CD4-positive, alpha-beta T cell (primary cell): ENCODE data around the gene DOCK4. TPM values are rescaled to one million over a fixed set of nuclear protein-coding genes. Genes with fewer than 3 reads are reported as not detected.
"Not testable (repeated sequence)": the region's sequence is repeated elsewhere in the genome, so short reads cannot be mapped to it uniquely, and the experiment has no call there.

Experiments used
- ATAC-seq: fragments of 200-7000 bp; cut with Tn5 transposase; one replicate; pipeline ENCODE4 v1.10.0; 2022; ENCODE audit warnings: mild to moderate bottlenecking; ENCODE audit not compliant: poor library complexity
- CTCF ChIA-PET: fragments of 350-600 bp; sonication (Branson Sonifier 250); formaldehyde crosslinking; loops from one replicate; lab custom pipeline; 2021; ENCODE audit warnings: antibody characterized with exemption, inconsistent platforms; lab: Charles Lee
- POLR2A ChIA-PET: fragments of 350-600 bp; sonication (Branson Sonifier 250); formaldehyde crosslinking; loops from one replicate; lab custom pipeline; 2021; ENCODE audit warnings: antibody characterized with exemption, inconsistent platforms; lab: Charles Lee
- DNase-seq, 14 experiments: peaks; one replicate each; pipeline ENCODE4 v3.0.0-alpha.2; 2013 to 2020; ENCODE audit warnings: mixed read lengths in 2 of 14
- H3K27ac ChIP-seq, 2 donors: one replicate each; pipeline versions ENCODE4 v1.5.1 to v1.7.0; 2013; ENCODE audit warnings: low read length in 2 of 2, low read depth in 1 of 2, mild to moderate bottlenecking in 1 of 2
- H3K27me3 ChIP-seq, 2 experiments: 1 replicate in 1 of 2; 2 replicates in 1 of 2; pipeline versions ENCODE4 v1.6.1 to v1.7.0; 2013; ENCODE audit warnings: low read length in 2 of 2, control low read depth in 1 of 2, mild to moderate bottlenecking in 1 of 2, moderate library complexity in 1 of 2; ENCODE audit not compliant: insufficient read depth in 2 of 2, control insufficient read depth in 1 of 2
- H3K36me3 ChIP-seq: one replicate; pipeline ENCODE4 v1.6.1; 2013; ENCODE audit warnings: low read length, control low read depth; ENCODE audit not compliant: insufficient read depth
- H3K4me1 ChIP-seq: one replicate; pipeline ENCODE4 v1.6.1; 2013; ENCODE audit warnings: low read length, control low read depth; ENCODE audit not compliant: insufficient read depth
- H3K4me3 ChIP-seq: one replicate; pipeline ENCODE4 v1.5.1; 2013; ENCODE audit warnings: mild to moderate bottlenecking, low read length, moderate library complexity
- H3K9me3 ChIP-seq, 2 experiments: 1 replicate in 1 of 2; 2 replicates in 1 of 2; pipeline versions ENCODE4 v1.6.1 to v1.7.0; 2013; ENCODE audit warnings: low read length in 2 of 2, mild to moderate bottlenecking in 2 of 2, control low read depth in 1 of 2, moderate library complexity in 1 of 2; ENCODE audit not compliant: control insufficient read depth in 1 of 2, insufficient read depth in 1 of 2
- H3K27ac Mint-ChIP-seq: one replicate; pipeline ENCODE4 v1.8.0; 2020; ENCODE audit warnings: mixed read lengths
- H3K27me3 Mint-ChIP-seq: one replicate; pipeline ENCODE4 v1.8.0; 2021; ENCODE audit warnings: mixed read lengths
- H3K36me3 Mint-ChIP-seq: one replicate; pipeline ENCODE4 v1.8.0; 2021; ENCODE audit warnings: low read depth, mixed read lengths
- H3K4me1 Mint-ChIP-seq: one replicate; pipeline ENCODE4 v1.8.0; 2021; ENCODE audit warnings: low read depth, mixed read lengths
- H3K4me3 Mint-ChIP-seq: one replicate; pipeline ENCODE4 v1.8.0; 2020; ENCODE audit warnings: mild to moderate bottlenecking, mixed read lengths
- H3K9me3 Mint-ChIP-seq: one replicate; pipeline ENCODE4 v1.8.0; 2020; ENCODE audit warnings: mixed read lengths
- intact Hi-C, 2 experiments: fragments of 100-400 bp; cut with DNase I in 1 of 2; cut with micrococcal nuclease in 1 of 2; formaldehyde crosslinking; loops; one replicate each; pipeline versions ENCODE4 v1.15.1 to v1.9.0; 2023 to 2025; cut with DNase I, micrococcal nuclease
- total RNA-seq, 174 experiments: library from RNA in 2 of 174; stranded (reverse) in 2 of 174; gene quantifications; one replicate each; pipeline ENCODE4 v1.2.3 and lab custom pipeline; 2021 to 2026
- TF ChIP-seq, protein P1 (sequence below): fragments of 200-600 bp; IDR thresholded peaks from one replicate; pipeline ENCODE4 v1.8.0; 2022; ENCODE audit warnings: antibody characterized with exemption, mild to moderate bottlenecking

Gene DOCK4
- total RNA-seq, 2 experiments from 2014 or later: 0.31 to 0.38 TPM

DNA sequence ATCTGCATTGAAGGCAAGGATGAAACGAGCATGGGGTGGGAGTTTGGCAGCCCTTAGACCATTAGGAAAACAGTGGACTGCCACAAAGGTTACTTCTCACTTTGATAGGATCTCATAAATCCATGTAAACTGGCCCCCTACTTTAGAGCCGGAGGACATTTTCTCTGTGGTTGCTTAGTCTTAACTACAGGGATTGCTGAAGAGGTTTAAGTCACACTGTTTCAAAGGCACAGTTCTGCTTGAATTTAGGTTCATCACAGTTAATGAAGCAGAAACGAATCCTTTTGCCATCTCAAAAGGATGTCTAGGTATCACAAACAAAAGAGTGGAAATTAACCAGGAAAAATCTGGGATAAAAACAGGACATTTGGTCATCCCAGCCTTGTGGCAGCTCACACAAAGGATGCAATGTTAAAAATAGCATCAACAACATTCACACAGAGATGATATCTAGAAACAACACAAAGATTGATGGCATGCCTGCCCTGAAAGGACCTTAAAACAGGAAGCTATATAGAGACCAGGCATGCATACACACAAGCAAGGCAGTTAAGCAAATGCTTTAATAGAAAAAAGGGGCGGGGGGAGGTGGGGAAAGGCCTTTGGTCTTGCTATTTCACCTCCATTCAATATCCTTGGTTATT, 74.0 kb downstream of the DOCK4 start:
- DNase-seq: no peak
- Histone ChIP-seq H3K4me3 (no peak overlapping the region), H3K36me3 (no peaks in the 10 kb centered on the region), H3K4me1 (no peaks in the 10 kb centered on the region), H3K9me3 (no peaks in the 10 kb centered on the region), H3K27me3 (no peaks in the 10 kb centered on the region), H3K27ac (no peak overlapping the region)
- no peak overlapping the region for H3K4me3 Mint-ChIP-seq
- ATAC-seq: no peak
- TF ChIP-seq, protein P1, sequence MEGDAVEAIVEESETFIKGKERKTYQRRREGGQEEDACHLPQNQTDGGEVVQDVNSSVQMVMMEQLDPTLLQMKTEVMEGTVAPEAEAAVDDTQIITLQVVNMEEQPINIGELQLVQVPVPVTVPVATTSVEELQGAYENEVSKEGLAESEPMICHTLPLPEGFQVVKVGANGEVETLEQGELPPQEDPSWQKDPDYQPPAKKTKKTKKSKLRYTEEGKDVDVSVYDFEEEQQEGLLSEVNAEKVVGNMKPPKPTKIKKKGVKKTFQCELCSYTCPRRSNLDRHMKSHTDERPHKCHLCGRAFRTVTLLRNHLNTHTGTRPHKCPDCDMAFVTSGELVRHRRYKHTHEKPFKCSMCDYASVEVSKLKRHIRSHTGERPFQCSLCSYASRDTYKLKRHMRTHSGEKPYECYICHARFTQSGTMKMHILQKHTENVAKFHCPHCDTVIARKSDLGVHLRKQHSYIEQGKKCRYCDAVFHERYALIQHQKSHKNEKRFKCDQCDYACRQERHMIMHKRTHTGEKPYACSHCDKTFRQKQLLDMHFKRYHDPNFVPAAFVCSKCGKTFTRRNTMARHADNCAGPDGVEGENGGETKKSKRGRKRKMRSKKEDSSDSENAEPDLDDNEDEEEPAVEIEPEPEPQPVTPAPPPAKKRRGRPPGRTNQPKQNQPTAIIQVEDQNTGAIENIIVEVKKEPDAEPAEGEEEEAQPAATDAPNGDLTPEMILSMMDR: no peak
- no peaks in the 10 kb centered on the region for H3K36me3 Mint-ChIP-seq
- H3K4me1 Mint-ChIP-seq: no peaks in the 10 kb centered on the region
- POLR2A ChIA-PET: no interaction called here
- no peak overlapping the region for H3K27ac Mint-ChIP-seq
- H3K27me3 Mint-ChIP-seq: no peaks in the 10 kb centered on the region
- CTCF ChIA-PET: no interaction called here
- intact Hi-C loops: no loop called here
- no peaks in the 10 kb centered on the region for H3K9me3 Mint-ChIP-seq

DNA sequence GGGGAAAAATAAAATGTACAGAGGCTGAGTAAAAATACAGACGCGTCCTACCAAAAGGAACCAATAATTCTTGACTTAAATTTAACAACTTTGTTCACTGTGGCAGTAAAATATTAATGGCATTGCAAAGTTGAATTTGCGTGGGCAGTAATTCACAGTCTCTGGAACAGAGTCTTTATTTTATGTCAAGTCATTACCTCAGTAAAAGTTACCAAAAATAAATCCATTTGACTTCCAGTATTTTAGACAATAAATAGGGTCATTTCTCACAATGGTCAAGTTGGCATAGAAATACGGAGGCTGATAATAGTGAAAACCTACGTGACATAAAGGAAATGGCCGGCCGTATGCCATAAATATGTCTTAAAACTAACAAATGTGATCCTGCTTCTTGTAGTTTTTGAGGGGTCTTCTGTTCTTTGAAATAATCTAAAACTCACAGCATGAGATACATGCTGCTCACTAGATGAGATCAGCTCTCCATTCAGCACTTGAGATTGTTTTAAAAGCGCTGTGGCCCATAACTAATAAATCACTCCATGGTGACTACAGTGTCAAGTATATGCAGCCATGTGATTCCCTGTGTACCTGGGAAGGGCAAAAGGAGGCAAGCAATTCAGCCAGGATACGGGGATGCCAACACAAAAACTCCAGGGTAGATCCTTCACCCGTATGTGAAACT, 75.3 kb downstream of the DOCK4 start:
- no peaks in the 10 kb centered on the region for H3K9me3 Mint-ChIP-seq
- Histone ChIP-seq H3K9me3 (no peaks in the 10 kb centered on the region), H3K36me3 (no peaks in the 10 kb centered on the region), H3K27me3 (no peaks in the 10 kb centered on the region), H3K4me1 (no peaks in the 10 kb centered on the region), H3K4me3 (no peak overlapping the region), H3K27ac (no peak overlapping the region)
- H3K36me3 Mint-ChIP-seq: no peaks in the 10 kb centered on the region
- H3K4me1 Mint-ChIP-seq: no peaks in the 10 kb centered on the region
- intact Hi-C loops: no loop called here
- CTCF ChIA-PET: no interaction called here
- no peak overlapping the region for H3K4me3 Mint-ChIP-seq
- DNase-seq (no peak), ATAC-seq (no peak)
- no peaks in the 10 kb centered on the region for H3K27me3 Mint-ChIP-seq
- no peak overlapping the region for H3K27ac Mint-ChIP-seq
- TF ChIP-seq, protein P1: no peak
- POLR2A ChIA-PET: no interaction called here

DNA sequence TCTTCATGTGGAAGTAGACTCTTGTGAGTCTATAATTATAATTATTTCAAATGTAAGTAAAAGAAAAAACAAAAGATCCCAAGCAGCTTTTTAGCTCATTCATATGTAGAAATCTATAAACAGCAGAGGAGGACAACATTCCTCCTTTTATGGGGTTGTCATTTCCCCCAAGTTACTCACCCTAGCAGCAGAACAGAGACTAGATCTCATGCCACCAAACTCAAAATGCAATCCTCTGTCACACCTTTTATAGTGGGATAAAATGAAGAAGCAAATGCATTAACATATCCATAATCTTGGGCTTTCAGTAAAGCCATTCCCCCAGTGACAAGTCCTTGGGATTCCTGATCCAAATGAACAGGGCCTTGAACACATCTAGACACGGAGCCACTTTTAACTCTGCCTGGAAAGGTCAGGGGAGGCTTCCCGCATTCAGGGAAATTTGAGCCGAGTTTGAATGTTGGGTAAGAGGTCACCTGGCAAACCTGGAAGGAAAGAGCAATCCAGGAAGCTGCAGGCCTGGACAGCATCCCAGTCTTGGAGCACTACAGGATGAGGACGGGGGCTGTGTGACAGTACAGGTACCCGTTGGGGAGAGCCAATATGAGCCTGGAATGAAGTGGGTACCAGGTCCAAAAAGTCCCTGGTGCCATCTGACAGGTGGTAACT, 76.4 kb downstream of the DOCK4 start:
- H3K27me3 Mint-ChIP-seq: no peaks in the 10 kb centered on the region
- TF ChIP-seq, protein P1: no peak
- Histone ChIP-seq H3K9me3 (no peaks in the 10 kb centered on the region), H3K27ac (no peak overlapping the region), H3K27me3 (no peaks in the 10 kb centered on the region), H3K36me3 (no peaks in the 10 kb centered on the region), H3K4me1 (no peaks in the 10 kb centered on the region), H3K4me3 (no peak overlapping the region)
- ChIA-PET CTCF (no interaction called here), POLR2A (no interaction called here)
- H3K4me1 Mint-ChIP-seq: no peaks in the 10 kb centered on the region
- DNase-seq (no peak), ATAC-seq (no peak)
- no peaks in the 10 kb centered on the region for H3K9me3 Mint-ChIP-seq
- no peak overlapping the region for H3K27ac Mint-ChIP-seq
- no peaks in the 10 kb centered on the region for H3K36me3 Mint-ChIP-seq
- no peak overlapping the region for H3K4me3 Mint-ChIP-seq
- intact Hi-C loops: no loop called here

DNA sequence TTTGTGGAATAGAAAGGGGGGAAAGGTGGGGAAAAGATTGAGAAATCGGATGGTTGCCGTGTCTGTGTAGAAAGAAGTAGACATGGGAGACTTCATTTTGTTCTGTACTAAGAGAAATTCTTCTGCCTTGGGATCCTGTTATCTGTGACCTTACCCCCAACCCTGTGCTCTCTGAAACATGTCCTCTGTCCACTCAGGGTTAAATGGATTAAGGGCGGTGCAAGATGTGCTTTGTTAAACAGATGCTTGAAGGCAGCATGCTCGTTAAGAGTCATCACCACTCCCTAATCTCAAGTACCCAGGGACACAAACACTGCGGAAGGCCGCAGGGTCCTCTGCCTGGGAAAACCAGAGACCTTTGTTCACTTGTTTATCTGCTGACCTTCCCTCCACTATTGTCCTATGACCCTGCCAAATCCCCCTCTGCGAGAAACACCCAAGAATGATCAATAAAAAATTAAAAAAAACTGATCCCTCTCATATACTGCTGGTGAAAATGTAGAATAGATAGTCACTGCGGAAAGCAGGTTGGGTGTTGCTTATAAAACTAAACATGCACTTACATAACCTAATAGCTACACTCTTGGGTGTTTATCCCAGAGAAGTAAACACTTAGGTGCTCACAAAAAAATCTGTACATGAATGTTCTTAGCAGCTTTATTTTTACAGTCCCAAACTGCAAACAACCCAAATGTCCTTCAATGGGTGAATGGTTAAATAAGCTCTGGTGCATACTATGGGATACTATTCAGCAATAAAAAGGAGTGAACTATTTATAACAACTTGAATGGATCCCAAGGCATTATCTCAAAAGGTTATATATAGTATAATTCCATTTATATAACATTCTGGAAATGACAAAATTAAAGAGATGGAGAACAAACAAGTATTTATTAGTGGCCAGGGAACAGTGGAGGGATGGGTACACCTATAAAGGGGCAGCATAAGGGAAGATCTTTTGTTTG, 77.5 kb downstream of the DOCK4 start:
- H3K4me1 Mint-ChIP-seq, H3K4me3 ChIP-seq, H3K27ac Mint-ChIP-seq, H3K4me1 ChIP-seq, H3K36me3 ChIP-seq, CTCF ChIA-PET, DNase-seq, H3K27ac ChIP-seq, H3K9me3 ChIP-seq, intact Hi-C loops, POLR2A ChIA-PET, H3K27me3 ChIP-seq, H3K36me3 Mint-ChIP-seq, H3K4me3 Mint-ChIP-seq, ATAC-seq, H3K27me3 Mint-ChIP-seq, H3K9me3 Mint-ChIP-seq: not testable (repeated sequence)
